LNCAP (cell line): ENCODE data around the gene ACAD10.

Experiments used
- TF ChIP-seq, protein P1 (sequence below): fragments of 450-650 bp; IDR thresholded peaks from 2 replicates; pipeline ENCODE4 v1.5.1; 2017; ENCODE audit warnings: mild to moderate bottlenecking

ACAD10 gene

GRCh38 chr12:111673503-111673902, 12.3 kb upstream of the ACAD10 start:
- TF ChIP-seq, protein P1, sequence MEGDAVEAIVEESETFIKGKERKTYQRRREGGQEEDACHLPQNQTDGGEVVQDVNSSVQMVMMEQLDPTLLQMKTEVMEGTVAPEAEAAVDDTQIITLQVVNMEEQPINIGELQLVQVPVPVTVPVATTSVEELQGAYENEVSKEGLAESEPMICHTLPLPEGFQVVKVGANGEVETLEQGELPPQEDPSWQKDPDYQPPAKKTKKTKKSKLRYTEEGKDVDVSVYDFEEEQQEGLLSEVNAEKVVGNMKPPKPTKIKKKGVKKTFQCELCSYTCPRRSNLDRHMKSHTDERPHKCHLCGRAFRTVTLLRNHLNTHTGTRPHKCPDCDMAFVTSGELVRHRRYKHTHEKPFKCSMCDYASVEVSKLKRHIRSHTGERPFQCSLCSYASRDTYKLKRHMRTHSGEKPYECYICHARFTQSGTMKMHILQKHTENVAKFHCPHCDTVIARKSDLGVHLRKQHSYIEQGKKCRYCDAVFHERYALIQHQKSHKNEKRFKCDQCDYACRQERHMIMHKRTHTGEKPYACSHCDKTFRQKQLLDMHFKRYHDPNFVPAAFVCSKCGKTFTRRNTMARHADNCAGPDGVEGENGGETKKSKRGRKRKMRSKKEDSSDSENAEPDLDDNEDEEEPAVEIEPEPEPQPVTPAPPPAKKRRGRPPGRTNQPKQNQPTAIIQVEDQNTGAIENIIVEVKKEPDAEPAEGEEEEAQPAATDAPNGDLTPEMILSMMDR, result peak; percentile 49; the same call in 1 of the 2 replicates

- TF ChIP-seq, protein P1, result no peak
Measured at GRCh38 chr12:111677186-111677585, 8.7 kb upstream of the ACAD10 start.

DNA sequence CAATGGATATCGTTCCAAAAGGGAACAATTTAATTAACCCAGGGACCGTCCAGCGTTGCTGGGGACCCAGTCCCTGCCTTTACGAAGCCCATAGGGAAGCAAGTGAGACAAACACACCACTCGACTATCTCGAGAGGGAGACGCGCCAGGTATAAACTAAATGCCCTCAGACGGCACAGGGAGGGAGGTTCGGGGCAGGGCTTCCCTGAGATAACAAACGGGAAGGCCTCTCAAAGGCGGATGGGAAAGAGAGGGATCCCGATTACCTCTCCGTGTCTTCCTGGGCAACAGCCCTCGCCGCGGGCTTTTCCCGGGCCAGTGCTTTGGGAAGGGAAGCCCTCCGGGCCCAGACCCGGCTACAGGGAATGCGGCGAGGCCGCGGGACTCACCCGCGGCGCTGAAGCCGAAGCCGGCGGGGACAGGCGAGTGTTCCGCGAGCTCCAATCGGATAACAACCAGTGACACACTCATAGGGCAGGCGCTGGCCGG, 487 bp upstream of the ACAD10 start:
- TF ChIP-seq, protein P1, result no peak

DNA sequence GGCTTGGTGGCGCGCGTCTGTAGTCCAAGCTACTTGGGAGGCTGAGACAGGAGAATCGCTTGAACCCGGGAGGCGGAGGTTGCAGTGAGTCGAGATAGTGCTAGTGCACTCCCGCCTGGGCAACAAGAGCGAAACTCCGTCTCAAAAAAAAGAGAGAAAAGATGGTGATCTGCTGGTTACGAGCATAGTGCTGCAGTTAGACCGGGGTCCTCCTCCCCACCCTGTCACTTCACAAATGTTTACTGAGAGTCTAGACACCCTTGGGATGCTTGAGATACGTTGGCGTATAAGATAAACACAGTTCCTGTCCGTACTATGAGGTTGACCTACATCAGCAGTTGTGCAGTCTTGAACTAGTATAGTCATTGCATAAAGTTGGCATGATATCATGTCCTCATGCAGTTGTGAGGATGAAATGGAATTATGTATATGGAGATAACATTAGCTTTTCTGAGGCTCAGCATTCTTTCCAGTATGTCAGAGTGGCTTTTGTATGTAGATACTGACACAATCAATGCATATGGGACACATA, 787 bp downstream of the ACAD10 start:
- TF ChIP-seq, protein P1, result no peak

- TF ChIP-seq, protein P1, result peak; percentile 50
Measured at GRCh38 chr12:111687255-111687654, 1.4 kb downstream of the ACAD10 start.

GRCh38 chr12:111687952-111688351, 2.1 kb downstream of the ACAD10 start:
- TF ChIP-seq, protein P1, result no peak

DNA sequence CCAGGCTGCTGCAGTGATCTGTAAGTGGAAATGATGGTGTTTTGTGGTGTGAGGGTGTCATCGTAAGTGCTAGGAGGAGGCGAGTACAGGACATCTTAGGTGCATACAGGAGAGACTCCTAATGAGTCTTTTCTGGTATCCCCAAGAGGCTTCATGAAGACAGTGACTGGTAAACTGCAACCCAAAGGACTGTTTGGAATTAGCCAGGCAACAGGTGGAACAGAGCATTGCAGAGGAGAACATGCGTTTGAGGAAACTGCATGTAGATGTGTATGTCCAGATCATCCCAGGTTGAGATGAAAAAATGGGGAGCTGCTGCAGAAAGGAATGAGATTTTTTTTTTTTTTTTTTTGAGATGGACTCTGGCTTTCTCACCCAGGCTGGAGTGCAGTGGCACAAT, 5.4 kb downstream of the ACAD10 start:
- TF ChIP-seq, protein P1, result no peak
